Upper lobe of left lung (tissue), 6 donors: ENCODE results near the gene BMP6. TPM values are rescaled to one million over a fixed set of nuclear protein-coding genes. Genes with fewer than 3 reads are reported as not detected.
A peak's percentile ranks its signal among the peaks of the same experiment; 100 is the strongest.

Experiments used
- ATAC-seq, 2 donors: fragments of 200-7000 bp; cut with Tn5 transposase; one replicate each; pipeline ENCODE4 v1.9.1; 2022; ENCODE audit warnings: mild to moderate bottlenecking in 2 of 2, moderate library complexity in 2 of 2; ENCODE audit not compliant: low FRiP score in 2 of 2
- DNase-seq, 2 donors: peaks; one replicate each; pipeline ENCODE4 v3.0.0-alpha.2; 2019 to 2020
- H3K27ac ChIP-seq, 4 donors: fragments of 200-600 bp; sonication (generic); one replicate each; pipeline ENCODE4 v1.5.1; 2016 to 2019
- H3K27me3 ChIP-seq, 4 donors: fragments of 200-600 bp; sonication (generic); one replicate each; pipeline ENCODE4 v1.5.1; 2017 to 2019
- H3K36me3 ChIP-seq, 4 donors: fragments of 200-600 bp; sonication (generic); one replicate each; pipeline ENCODE4 v1.5.1; 2016 to 2019
- H3K4me1 ChIP-seq, 4 donors: fragments of 200-600 bp; sonication (generic); one replicate each; pipeline ENCODE4 v1.5.1; 2018 to 2019
- H3K4me3 ChIP-seq, 4 donors: fragments of 200-600 bp; sonication (generic); one replicate each; pipeline ENCODE4 v1.5.1; 2017 to 2019; ENCODE audit warnings: mild to moderate bottlenecking in 2 of 4, moderate library complexity in 1 of 4
- H3K9me3 ChIP-seq, 4 donors: fragments of 200-600 bp; sonication (generic); one replicate each; pipeline ENCODE4 v1.5.1; 2018 to 2019
- CTCF ChIP-seq, 6 experiments: fragments of 450-650 bp in 4 of 6; fragments of 200-600 bp in 2 of 6; sonication (generic) in 2 of 6; IDR thresholded peaks; one replicate each; pipeline ENCODE4 v1.5.1; 2016 to 2019; ENCODE audit warnings: antibody characterized with exemption in 6 of 6
- EP300 ChIP-seq, 4 donors: sonication (generic); formaldehyde crosslinking; IDR thresholded peaks; one replicate each; pipeline ENCODE4 v1.5.1; 2017; ENCODE audit warnings: antibody characterized with exemption in 4 of 4, control low read depth in 2 of 4
- POLR2A ChIP-seq, 4 donors: fragments of 450-650 bp; IDR thresholded peaks; one replicate each; pipeline ENCODE4 v1.5.1; 2016 to 2017; ENCODE audit warnings: antibody characterized with exemption in 4 of 4, mild to moderate bottlenecking in 2 of 4
- POLR2AphosphoS5 ChIP-seq, 2 donors: sonication (generic); formaldehyde crosslinking; IDR thresholded peaks; one replicate each; pipeline ENCODE4 v1.5.1; 2017; ENCODE audit warnings: antibody characterized with exemption in 2 of 2
- WGBS, 2 donors: methylation state at CpG; one replicate each; pipeline ENCODE4 v1.1.5; 2017 to 2018; 5-methylcytosine and 5-hydroxymethylcytosine counted together
- total RNA-seq, 6 donors: library from RNA; depleted of rRNA in 4 of 6; stranded (reverse); fragments of >200 nt in 4 of 6; gene quantifications; one replicate each; pipeline versions ENCODE4 v1.1.0 to v1.2.1, GENCODE V29; 2016 to 2021
- donor health status: DM: no; HTN: no; CAD: no; lungs with moderate emphysema.
- donor health status: DM: no; HTN: yes; CAD: no; lungs with severe emphysema.

BMP6 gene
- total RNA-seq, 6 donors from 2014 or later, result 1.0 to 25.4 (median 5.2) TPM

DNA sequence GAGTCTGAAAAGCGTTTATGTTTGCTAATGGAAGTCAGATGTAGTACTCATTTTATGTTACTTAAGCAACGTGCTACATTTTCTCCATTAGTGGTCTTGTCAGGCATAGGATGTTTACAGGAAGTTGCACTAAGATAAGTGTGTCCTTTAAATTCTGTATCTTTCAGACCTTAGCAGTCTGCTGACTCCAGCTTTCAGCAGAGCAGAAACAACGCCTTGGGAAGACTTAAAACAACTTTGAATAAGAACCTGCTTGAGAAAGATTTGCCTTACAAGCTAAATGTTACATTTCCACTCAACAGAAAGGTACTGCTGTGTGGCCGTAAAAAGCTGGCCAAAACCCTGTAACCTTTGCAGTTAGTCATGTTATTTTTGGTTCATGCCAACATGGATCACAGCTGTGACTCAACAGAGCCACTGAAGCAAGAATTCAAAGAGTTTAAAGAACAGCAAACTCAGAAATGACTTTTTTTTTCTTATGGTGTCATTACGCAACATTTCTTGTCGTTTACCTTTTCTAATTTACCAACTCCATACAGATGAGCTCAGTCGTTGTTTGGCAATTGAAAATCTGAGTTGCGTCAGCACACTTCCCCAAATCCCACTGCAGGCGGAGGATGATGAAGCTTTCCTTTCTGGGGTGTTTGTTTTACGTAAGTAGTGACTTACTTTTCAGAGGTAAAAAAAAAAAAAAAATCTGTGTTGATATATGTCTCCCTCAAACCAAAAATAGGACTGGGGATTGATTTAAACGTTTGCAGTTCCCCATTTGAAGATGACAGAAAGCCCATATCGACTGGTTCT is 27.9 kb upstream of the BMP6 start:
- TF ChIP-seq EP300 (IDR thresholded peaks at IDR 0.05) (peak in 1 of 4 donors; percentile 81), CTCF (IDR thresholded peaks at IDR 0.05) (no peak), POLR2AphosphoS5 (IDR thresholded peaks at IDR 0.05) (peak; percentile 59 to 67)
- DNase-seq, result peak in 1 of 2 donors; percentile 77
- Histone ChIP-seq H3K9me3 (no peaks in the 10 kb centered on the region), H3K4me1 (peaks cover 0 to 7% (median 5%) of the 10 kb centered on the region in 4 donors), H3K27me3 (no peaks in the 10 kb centered on the region), H3K27ac (peak overlapping the region; percentile 10 to 80 (median 58)), H3K36me3 (no peaks in the 10 kb centered on the region), H3K4me3 (no peak overlapping the region)
- 19 to 26% methylated on average over 12 of the region's 12 CpGs for WGBS, 2 donors
- peak; percentile 54 to 87 for ATAC-seq

GRCh38 chr6:7701212-7701834 is 24.6 kb upstream of the BMP6 start:
- Histone ChIP-seq H3K4me1 (peaks cover 0 to 7% (median 5%) of the 10 kb centered on the region in 4 donors), H3K36me3 (no peaks in the 10 kb centered on the region), H3K9me3 (no peaks in the 10 kb centered on the region), H3K27ac (no peak overlapping the region), H3K4me3 (no peak overlapping the region), H3K27me3 (no peaks in the 10 kb centered on the region)
- TF ChIP-seq POLR2A (IDR thresholded peaks at IDR 0.05) (no peak), EP300 (IDR thresholded peaks at IDR 0.05) (no peak), CTCF (IDR thresholded peaks at IDR 0.05) (no peak), POLR2AphosphoS5 (IDR thresholded peaks at IDR 0.05) (no peak)
- peak in 1 of 2 donors; percentile 50 for DNase-seq
- ATAC-seq, result no peak
- WGBS, 2 donors, result 72 to 80% methylated on average over 5 of the region's 5 CpGs

DNA sequence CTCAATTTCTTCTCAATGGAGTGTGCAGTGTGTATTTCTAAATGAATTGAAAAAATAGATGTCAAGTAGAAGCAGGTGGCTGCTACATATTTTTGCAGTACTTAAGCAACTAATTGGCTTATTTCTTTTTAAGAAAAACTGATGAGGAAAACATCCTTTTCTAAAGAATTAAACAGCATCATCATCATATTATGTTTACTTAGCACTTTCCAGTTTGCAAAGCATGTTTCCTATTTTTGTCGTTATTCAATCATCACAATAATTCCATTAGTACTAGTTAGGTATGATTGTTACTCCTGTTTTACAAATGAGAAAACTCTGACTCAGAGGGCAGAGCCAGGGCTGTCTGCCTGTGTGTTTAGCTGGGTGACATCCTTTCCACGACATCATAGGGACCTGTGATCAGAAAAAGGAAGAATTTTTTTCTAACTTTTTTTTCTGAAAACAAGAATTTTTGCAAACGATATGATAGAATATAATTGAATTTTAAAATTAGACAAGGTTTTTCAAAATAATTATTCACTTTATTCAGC is 22.7 kb upstream of the BMP6 start:
- 78 to 79% methylated on average over 3 of the region's 3 CpGs for WGBS, 2 donors
- Histone ChIP-seq H3K36me3 (no peaks in the 10 kb centered on the region), H3K4me1 (peaks cover 0 to 3% (median 0%) of the 10 kb centered on the region in 4 donors), H3K27me3 (no peaks in the 10 kb centered on the region), H3K9me3 (no peaks in the 10 kb centered on the region), H3K27ac (no peak overlapping the region), H3K4me3 (no peak overlapping the region)
- DNase-seq (no peak), ATAC-seq (no peak)
- no peak for TF ChIP-seq POLR2AphosphoS5 (IDR thresholded peaks at IDR 0.05)

DNA sequence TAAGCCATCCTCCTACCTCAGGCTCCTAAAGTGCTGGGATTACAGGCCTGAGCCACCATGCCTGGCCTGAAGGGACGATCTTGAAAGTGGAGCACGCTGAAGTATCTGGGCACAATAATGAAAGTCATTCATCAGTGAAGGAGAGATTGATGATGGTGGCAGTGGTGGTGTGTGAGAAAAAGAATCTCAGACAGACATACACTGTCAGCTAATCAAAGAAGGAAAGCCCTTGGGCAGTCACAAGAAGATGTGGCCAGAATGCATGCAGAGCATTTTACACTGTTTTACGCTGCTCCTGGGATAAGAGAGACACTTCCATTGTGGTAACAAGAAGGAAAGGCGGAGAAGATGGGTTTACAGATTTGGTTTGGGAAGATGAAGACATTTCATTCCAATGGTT is 20.4 kb upstream of the BMP6 start:
- Histone ChIP-seq H3K9me3 (no peaks in the 10 kb centered on the region), H3K36me3 (no peaks in the 10 kb centered on the region), H3K27me3 (no peaks in the 10 kb centered on the region), H3K4me3 (no peak overlapping the region), H3K4me1 (no peaks in the 10 kb centered on the region), H3K27ac (no peak overlapping the region)
- DNase-seq (no peak), ATAC-seq (no peak)
- WGBS, 2 donors, result 88 to 93% methylated on average over 4 of the region's 4 CpGs
- TF ChIP-seq CTCF (IDR thresholded peaks at IDR 0.05) (no peak), EP300 (IDR thresholded peaks at IDR 0.05) (no peak)

- Histone ChIP-seq H3K36me3 (no peaks in the 10 kb centered on the region), H3K27ac (no peak overlapping the region), H3K4me3 (no peak overlapping the region), H3K9me3 (no peaks in the 10 kb centered on the region), H3K4me1 (no peaks in the 10 kb centered on the region), H3K27me3 (no peaks in the 10 kb centered on the region)
- no peak for TF ChIP-seq EP300 (IDR thresholded peaks at IDR 0.05)
- WGBS, 2 donors, result 58 to 67% methylated on average over 4 of the region's 4 CpGs
- no peak for DNase-seq
- ATAC-seq, result no peak
Measured at GRCh38 chr6:7706269-7706668, 19.6 kb upstream of the BMP6 start.
